ENCODE results near the gene KSR1. TPM values are rescaled to one million over a fixed set of nuclear protein-coding genes. Genes with fewer than 3 reads are reported as not detected.
"Not testable (repeated sequence)": the region's sequence is repeated elsewhere in the genome, so short reads cannot be mapped to it uniquely, and the experiment has no call there.

Gene KSR1
- total RNA-seq (2021) = 19.1 and 24.6 TPM in 2 replicates
- Bru-seq, nascent RNA = percentile 55 among the genes with signal in this experiment
- percentile 49 among the genes with signal in this experiment for BruChase-seq, experiment 1, labeled RNA remaining after a 2-hour chase
- BruChase-seq, experiment 2, labeled RNA remaining after a 6-hour chase = percentile 51 among the genes with signal in this experiment
- long read RNA-seq, partial matches to known transcripts = 0 of 1 reads
- long read RNA-seq, other reads (novel, unspliced or antisense) = 1 of 1 reads

- CTCF ChIA-PET = interaction anchor here (0.6 kb wide), 1 partner anchor 18 kb away, joined by 4 read pairs; no protein-coding TSS in a partner anchor
- H3K9me2 ChIP-seq (ENCODE audit: insufficient read depth) = no peaks in the 10 kb centered on the region
- H3K79me2 ChIP-seq (ENCODE audit: low read depth) = peaks cover 9% of the 10 kb centered on the region
- peaks cover 14% of the 10 kb centered on the region; the same call in 1 of the 2 replicates for H3F3A ChIP-seq (ENCODE audit: insufficient read depth, low read depth)
- no peak for TF ChIP-seq EZH2 (IDR thresholded peaks at IDR 0.05; ENCODE audit: low read depth)
- TF ChIP-seq, protein P1, sequence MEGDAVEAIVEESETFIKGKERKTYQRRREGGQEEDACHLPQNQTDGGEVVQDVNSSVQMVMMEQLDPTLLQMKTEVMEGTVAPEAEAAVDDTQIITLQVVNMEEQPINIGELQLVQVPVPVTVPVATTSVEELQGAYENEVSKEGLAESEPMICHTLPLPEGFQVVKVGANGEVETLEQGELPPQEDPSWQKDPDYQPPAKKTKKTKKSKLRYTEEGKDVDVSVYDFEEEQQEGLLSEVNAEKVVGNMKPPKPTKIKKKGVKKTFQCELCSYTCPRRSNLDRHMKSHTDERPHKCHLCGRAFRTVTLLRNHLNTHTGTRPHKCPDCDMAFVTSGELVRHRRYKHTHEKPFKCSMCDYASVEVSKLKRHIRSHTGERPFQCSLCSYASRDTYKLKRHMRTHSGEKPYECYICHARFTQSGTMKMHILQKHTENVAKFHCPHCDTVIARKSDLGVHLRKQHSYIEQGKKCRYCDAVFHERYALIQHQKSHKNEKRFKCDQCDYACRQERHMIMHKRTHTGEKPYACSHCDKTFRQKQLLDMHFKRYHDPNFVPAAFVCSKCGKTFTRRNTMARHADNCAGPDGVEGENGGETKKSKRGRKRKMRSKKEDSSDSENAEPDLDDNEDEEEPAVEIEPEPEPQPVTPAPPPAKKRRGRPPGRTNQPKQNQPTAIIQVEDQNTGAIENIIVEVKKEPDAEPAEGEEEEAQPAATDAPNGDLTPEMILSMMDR (conservative IDR thresholded peaks at IDR 0.05) = no peak
- H3K4me2 ChIP-seq = peak within 1 kb of the TSS; percentile 80
- no peaks in the 10 kb centered on the region for H3K27me3 ChIP-seq (ENCODE audit: insufficient read depth, low read depth)
- H2AFZ ChIP-seq = peak within 1 kb of the TSS; percentile 93
- no peaks in the 10 kb centered on the region for H3K36me3 ChIP-seq (ENCODE audit: low read depth)
- peak within 1 kb of the TSS; percentile 84 for H3K4me3 ChIP-seq
- BruUV-seq (replicated peaks) = no TSS peak
- H3K9me3 ChIP-seq (ENCODE audit: insufficient read depth, low read depth) = no peaks in the 10 kb centered on the region
- intact Hi-C loops (cut with micrococcal nuclease; ENCODE audit: unreplicated experiment) = loop anchor here (5.0 to 10.0 kb wide), 2 partner anchors 121 to 211 kb away; no protein-coding TSS in a partner anchor
- no peak within 1 kb of the TSS for H3K27ac ChIP-seq
- peak; percentile 53 to 83 for DNase-seq
- H4K20me1 ChIP-seq (ENCODE audit: insufficient read depth) = no peaks in the 10 kb centered on the region
- H3K4me1 ChIP-seq (replicated peaks; ENCODE audit: insufficient read depth) = peaks cover 18% of the 10 kb centered on the region
- POLR2A ChIA-PET (ENCODE audit: unreplicated experiment) = interaction anchor here (0.9 kb wide), 1 partner anchor 10 kb away, joined by 3 read pairs; no protein-coding TSS in a partner anchor
Observed at GRCh38 chr17:27455914-27456680, at the start of gene KSR1. Gene KSR1, plus strand, starts transcription at chr17:27456448. Its CDS starts 196 bp downstream, at chr17:27456644.

GRCh38 chr17:27407916-27408864 lies 48.1 kb upstream of the KSR1 start:
- no peaks in the 10 kb centered on the region for H3K9me2 ChIP-seq (ENCODE audit: insufficient read depth)
- H3K27ac ChIP-seq = no peak overlapping the region
- POLR2A ChIA-PET (ENCODE audit: unreplicated experiment) = no interaction called here
- no peaks in the 10 kb centered on the region for H3F3A ChIP-seq (ENCODE audit: insufficient read depth, low read depth)
- H3K4me2 ChIP-seq = no peak overlapping the region
- H3K79me2 ChIP-seq (ENCODE audit: low read depth) = no peaks in the 10 kb centered on the region
- no peak for TF ChIP-seq EZH2 (IDR thresholded peaks at IDR 0.05; ENCODE audit: low read depth)
- TF ChIP-seq, protein P1 (conservative IDR thresholded peaks at IDR 0.05) = no peak
- intact Hi-C loops (cut with micrococcal nuclease; ENCODE audit: unreplicated experiment) = no loop called here
- H4K20me1 ChIP-seq (ENCODE audit: insufficient read depth) = no peaks in the 10 kb centered on the region
- no peaks in the 10 kb centered on the region for H3K27me3 ChIP-seq (ENCODE audit: insufficient read depth, low read depth)
- H3K36me3 ChIP-seq (ENCODE audit: low read depth) = no peaks in the 10 kb centered on the region
- no peak overlapping the region for H2AFZ ChIP-seq
- DNase-seq = peak; percentile 43 to 53
- CTCF ChIA-PET = no interaction called here
- H3K4me1 ChIP-seq (replicated peaks; ENCODE audit: insufficient read depth) = peaks cover 9% of the 10 kb centered on the region; the same call in 1 of the 2 replicates
- H3K4me3 ChIP-seq = no peak overlapping the region
- H3K9me3 ChIP-seq (ENCODE audit: insufficient read depth, low read depth) = no peaks in the 10 kb centered on the region
- BruUV-seq (replicated peaks) = no TSS peak

DNA sequence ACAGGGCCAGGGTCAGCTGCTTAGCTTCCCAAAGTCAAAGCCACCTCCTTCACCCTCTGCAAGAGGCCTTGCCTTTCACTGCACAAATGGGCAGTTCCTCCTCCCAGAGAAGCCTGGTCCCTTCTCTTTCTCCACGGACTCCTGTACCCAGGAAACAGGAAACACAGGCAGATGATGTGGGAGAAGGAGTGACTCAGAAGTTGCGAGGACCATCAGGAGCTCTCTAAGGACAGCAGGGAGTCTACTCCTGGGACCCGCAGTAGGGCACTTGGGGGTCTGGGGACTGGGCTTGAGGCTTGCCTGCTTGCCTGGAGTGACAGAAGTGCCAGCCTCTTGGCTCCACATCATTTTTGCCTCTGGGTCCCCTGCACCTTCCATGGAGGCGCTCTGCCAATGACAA lies 47.4 kb upstream of the KSR1 start:
- H4K20me1 ChIP-seq (ENCODE audit: insufficient read depth) = no peaks in the 10 kb centered on the region
- peaks cover 9% of the 10 kb centered on the region; the same call in 1 of the 2 replicates for H3K4me1 ChIP-seq (replicated peaks; ENCODE audit: insufficient read depth)
- no peaks in the 10 kb centered on the region for H3K9me2 ChIP-seq (ENCODE audit: insufficient read depth)
- no peak for DNase-seq
- no peaks in the 10 kb centered on the region for H3F3A ChIP-seq (ENCODE audit: insufficient read depth, low read depth)
- POLR2A ChIA-PET (ENCODE audit: unreplicated experiment) = interaction anchor here (0.6 kb wide), 1 partner anchor 737 kb away, joined by 4 read pairs; no protein-coding TSS in a partner anchor
- H3K27ac ChIP-seq = no peak overlapping the region
- intact Hi-C loops (cut with micrococcal nuclease; ENCODE audit: unreplicated experiment) = no loop called here
- H3K4me2 ChIP-seq = no peak overlapping the region
- BruUV-seq (replicated peaks) = no TSS peak
- CTCF ChIA-PET = interaction anchor here (0.6 kb wide), 1 partner anchor 480 kb away, joined by 4 read pairs; no protein-coding TSS in a partner anchor
- no peaks in the 10 kb centered on the region for H3K27me3 ChIP-seq (ENCODE audit: insufficient read depth, low read depth)
- no peaks in the 10 kb centered on the region for H3K9me3 ChIP-seq (ENCODE audit: insufficient read depth, low read depth)
- H3K4me3 ChIP-seq = no peak overlapping the region
- no peak overlapping the region for H2AFZ ChIP-seq
- TF ChIP-seq, protein P1 (conservative IDR thresholded peaks at IDR 0.05) = no peak
- TF ChIP-seq EZH2 (IDR thresholded peaks at IDR 0.05; ENCODE audit: low read depth) = no peak
- no peaks in the 10 kb centered on the region for H3K36me3 ChIP-seq (ENCODE audit: low read depth)
- H3K79me2 ChIP-seq (ENCODE audit: low read depth) = no peaks in the 10 kb centered on the region

DNA sequence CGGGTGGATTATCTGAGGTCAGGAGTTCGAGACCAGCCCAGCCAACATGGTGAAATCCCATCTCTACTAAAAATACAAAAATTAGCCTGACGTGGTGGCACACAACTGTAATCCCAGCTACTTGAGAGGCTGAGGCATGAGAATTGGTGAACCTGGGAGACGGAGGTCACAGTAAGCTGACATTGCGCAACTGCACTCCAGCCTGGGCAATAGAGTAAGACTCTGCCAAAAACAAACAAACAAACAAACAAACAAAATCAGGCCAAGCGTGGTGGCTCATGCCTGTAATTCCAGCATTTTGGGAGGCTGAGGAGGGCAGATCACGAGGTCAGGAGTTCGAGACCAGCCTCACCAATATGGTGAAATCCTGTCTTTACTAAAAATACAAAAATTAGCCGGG lies 44.1 kb upstream of the KSR1 start:
- H3K36me3 ChIP-seq (ENCODE audit: low read depth); H3F3A ChIP-seq (ENCODE audit: insufficient read depth, low read depth); DNase-seq; H2AFZ ChIP-seq; H3K4me3 ChIP-seq; H3K9me2 ChIP-seq (ENCODE audit: insufficient read depth); BruUV-seq (replicated peaks); POLR2A ChIA-PET (ENCODE audit: unreplicated experiment); H3K79me2 ChIP-seq (ENCODE audit: low read depth); H3K4me2 ChIP-seq; H4K20me1 ChIP-seq (ENCODE audit: insufficient read depth); H3K27me3 ChIP-seq (ENCODE audit: insufficient read depth, low read depth); H3K9me3 ChIP-seq (ENCODE audit: insufficient read depth, low read depth); H3K4me1 ChIP-seq (replicated peaks; ENCODE audit: insufficient read depth); H3K27ac ChIP-seq; intact Hi-C loops (cut with micrococcal nuclease; ENCODE audit: unreplicated experiment): not testable (repeated sequence)
- CTCF ChIA-PET = interaction anchor here (0.7 kb wide), 1 partner anchor 883 kb away, joined by 4 read pairs; no protein-coding TSS in a partner anchor
